GM18909 (cell line): ENCODE results near the gene FGF14.
"Not testable (repeated sequence)": the region's sequence is repeated elsewhere in the genome, so short reads cannot be mapped to it uniquely, and the experiment has no call there.

Experiments
- ATAC-seq: cut with Tn5 transposase; IDR thresholded peaks from one replicate; pipeline ENCODE4 v1.9.1; 2021; ENCODE audit warnings: mild to moderate bottlenecking; ENCODE audit not compliant: unreplicated experiment, poor library complexity

FGF14 gene

DNA sequence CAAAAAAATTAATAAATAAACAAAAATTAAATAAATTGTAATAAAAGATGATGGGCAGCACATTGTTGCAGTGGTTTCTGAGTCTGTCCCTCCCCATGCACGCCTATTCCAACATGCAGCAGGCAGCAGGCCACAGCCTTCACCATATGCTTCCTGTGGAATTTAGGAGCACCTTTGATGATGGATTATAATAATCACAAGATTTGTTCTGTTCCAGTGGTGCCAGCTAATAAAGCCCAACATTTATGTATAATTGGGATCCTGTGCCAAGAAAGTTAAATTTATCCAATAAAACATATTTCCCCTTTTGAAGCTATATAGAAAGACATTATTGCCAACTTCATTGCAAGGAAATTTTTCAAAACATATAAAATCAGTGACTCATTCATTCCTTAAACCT lies 328.6 kb downstream of the FGF14 start:
- no peak for ATAC-seq

DNA sequence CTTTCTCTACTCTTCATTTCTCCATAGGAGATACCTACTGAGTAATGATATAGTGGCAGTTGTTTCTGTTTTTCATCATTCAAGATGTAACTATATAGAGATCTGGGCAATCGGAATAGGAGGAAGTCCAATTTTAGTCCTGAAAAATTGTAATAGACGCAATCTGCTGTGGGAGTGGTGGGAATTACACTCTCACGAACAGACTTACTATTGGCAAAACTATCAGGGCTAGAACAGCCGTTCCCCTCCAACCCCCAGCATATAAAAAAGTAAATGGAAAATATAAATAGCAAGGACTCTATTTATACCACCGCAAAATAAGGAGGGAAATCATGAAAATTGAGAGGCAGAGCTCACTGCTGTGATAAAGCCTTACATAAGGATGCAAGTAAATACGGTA lies 330.1 kb downstream of the FGF14 start:
- no peak for ATAC-seq

DNA sequence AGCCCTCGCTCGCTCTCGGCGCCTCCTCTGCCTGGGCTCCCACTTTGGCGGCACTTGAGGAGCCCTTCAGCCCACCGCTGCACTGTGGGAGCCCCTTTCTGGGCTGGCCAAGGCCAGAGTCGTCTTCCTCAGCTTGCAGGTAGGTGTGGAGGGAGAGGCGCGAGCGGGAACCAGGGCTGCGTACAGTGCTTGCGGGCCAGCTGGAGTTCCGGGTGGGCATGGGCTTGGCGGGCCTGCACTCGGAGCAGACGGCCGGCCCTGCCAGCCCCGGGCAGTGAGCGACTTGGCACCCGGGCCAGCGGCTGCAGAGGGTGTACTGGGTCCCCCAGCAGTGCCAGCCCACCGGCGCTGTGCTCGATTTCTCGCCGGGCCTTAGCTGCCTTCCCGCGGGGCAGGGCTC lies 333.5 kb downstream of the FGF14 start:
- ATAC-seq: not testable (repeated sequence)

DNA sequence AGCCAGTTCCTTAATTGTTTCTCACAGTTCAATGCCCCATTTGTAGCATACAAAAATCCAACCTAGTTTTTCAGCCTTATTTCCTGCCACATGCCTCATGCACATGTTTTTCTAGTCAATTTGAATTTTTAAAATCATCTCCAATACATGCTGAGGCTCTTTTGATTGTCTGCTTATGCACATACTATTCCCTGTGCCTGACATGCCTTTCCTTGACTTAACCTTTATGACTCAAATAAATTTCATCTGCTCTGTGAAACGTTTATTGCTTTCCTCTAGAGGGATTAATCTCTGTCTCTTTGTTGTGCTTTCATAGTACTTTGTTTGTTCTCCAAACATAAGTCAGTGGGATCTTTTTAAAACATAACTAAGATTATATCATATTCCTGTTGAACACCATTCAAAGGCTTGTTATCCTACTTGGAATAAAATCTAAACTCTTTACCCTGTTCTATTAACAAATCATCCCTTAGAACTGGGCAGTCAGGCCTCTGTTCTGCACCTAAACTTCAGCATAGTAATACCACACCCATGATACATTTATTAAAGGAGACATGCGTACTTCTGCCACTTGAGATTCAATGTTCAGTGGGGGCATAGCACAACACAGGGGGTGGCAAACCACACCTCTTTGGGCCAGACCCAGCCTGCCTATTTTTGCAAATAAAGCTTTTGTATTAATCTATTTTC lies 346.6 kb downstream of the FGF14 start:
- ATAC-seq: no peak

DNA sequence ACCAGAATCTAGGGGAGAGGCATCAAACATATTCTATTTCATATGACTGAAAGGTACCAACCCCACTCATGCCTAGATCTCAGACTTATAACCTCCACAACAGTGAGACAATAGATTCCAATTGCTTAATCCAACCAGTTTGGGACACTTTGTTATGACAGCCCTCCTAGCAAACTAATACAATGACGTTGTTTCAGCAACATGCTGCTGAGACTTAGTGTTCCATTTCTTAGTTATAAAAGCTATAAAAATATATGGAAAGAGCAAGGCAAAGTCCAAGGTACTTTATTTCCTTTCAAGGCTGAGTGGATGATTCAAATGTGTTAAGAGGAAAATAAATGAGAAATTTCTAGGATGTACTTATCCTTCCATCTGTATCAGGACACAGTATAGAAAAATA lies 352.0 kb downstream of the FGF14 start:
- no peak for ATAC-seq

DNA sequence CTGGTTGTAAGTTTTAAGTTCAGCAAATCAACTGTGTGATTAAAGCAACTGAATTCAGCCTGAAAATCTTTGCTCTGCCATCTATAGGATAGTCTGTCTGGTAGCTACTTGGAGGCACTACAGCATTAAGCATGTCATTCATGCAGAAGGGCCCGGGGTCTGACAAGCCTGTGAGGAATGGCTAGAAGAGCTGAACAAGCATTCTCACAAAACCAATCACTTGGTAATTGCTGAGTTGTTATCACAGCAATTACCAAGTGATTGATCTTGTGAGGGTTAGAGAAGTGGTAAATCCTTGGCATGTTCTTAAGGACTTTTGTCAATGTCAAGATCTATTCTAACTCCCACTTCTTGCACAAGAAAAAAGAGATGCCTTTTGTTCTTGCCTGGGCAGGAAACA lies 356.1 kb downstream of the FGF14 start:
- ATAC-seq: no peak

DNA sequence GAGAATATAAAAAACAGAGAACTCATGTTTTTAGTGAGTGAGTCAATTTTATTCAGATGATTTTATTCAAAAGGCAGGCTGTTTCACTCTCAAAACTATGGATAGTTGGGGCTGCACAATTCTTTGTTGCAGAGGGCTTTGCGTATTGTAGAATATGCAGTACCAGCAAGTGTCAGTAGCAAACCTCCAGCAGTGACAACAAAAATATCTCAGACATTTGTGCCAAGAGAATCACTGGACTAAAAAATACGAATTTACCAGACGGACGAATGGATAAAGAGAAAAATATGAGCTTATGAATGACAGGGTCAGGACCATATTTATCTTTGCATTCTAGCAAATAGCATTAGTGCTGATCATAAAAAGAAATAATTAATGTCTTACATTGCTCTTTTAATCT lies 359.1 kb downstream of the FGF14 start:
- no peak for ATAC-seq

DNA sequence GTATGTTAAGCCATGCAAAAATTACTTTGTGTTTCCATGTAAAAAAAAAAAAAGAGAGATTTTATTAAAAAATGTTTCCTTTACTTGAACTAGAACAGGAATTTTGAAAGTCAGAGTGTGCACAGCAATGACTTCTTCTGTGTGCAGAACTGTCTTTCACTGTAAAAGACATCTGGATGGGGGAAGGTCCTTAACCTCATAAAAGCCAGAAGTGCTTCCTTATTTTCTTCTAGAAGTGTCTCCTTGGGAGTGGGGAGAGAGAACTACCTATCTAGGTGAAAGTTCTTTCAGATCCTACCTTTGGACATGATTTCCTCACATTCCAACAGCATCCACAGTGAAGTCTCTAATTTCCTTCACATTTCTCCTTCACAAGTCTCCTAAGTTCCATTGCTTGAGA lies 360.3 kb downstream of the FGF14 start:
- ATAC-seq: no peak

DNA sequence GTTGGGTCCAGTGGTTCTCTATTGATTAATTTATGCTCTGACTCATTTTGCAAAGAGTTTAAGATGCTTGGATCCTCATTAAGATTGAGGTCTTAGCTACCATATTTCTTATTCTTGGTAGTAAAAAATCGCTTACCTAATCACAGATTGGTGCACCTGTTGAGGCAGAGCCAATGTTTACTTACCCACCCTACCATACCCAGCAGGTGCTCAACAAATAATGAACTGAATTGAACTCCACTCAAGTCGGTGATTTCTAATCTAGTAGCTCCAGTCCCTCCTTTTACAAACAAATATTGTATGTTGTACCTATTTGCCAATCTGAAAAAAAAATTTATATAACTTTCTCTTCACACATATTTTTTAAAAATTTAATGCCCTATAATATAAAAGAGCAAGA lies 361.0 kb downstream of the FGF14 start:
- ATAC-seq: no peak

DNA sequence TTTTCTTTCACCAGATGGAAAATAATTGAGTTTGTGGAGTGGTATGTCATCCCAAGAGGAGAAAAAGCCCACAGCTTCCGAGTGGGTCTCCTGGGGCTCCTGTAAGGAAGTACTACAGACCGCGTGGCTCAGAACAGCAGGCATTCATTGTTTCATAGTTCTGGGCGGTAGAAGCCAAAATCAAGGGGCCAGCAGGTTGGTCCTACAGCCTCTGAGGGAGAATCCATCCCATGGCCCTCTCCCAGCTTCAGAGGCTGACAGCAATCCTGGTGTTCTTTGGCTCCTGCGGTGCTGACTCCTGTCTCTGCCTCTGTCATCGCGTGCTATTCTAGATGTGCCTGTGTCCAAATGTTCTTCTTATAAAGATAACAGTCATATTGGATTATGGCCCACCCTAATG lies 362.6 kb downstream of the FGF14 start:
- no peak for ATAC-seq

DNA sequence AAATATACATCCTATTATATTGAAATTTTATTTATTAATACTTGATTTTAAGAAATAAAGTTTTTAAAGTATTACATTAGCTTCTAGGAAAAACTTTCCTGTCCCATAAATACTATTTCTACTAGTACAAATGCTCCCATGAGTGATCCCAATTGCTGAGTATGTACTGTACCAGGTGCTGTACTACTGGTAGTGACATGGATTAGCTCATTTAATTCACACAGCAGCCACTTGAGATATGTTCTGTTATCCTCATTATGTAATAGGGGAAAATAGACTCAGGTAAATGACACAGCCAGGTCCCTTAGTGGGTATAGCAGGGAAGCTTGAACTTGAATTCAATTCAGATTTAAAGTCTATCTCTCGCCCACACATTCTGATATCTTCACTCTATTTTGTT lies 363.1 kb downstream of the FGF14 start:
- no peak for ATAC-seq

DNA sequence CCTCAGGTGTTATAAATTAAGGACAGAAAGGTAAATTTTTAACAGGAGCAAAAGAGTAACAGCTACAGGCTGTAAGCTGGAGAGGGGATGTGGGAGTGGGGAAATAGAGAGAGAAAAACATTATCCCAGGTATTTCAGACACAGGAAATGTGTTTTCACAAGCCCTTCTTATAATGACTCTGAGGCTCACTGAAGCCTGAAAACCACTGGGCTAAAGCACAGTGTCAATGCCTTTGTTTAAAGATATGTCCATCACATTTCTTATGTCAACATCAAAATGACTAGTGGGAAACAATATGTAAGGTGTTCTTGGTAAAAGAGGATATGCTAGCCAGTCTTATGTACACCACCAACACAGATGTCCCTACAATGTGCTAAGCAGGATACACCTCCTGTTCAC lies 365.9 kb downstream of the FGF14 start:
- no peak for ATAC-seq

DNA sequence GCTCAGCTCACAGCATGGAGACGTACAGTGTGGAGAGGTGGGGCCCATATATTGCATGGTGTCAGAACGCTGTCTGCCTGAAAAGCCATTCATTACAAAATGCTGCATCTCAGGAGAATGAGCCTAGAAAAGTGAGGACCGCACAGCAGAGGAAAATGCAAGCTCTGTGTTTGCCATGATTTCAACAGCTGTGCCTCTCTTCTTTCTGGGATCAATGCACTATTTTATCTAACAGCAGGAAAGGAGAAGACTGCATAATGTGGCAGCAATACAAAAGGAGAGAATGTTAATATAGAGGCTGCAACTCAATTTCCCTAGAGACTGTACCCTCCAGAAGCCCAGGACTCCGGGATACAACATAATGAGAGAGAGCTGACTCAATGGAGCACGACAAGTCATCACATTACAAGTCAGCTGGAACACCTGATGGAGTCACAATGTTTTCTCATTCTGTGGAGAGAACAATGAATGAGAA lies 368.0 kb downstream of the FGF14 start:
- no peak for ATAC-seq

DNA sequence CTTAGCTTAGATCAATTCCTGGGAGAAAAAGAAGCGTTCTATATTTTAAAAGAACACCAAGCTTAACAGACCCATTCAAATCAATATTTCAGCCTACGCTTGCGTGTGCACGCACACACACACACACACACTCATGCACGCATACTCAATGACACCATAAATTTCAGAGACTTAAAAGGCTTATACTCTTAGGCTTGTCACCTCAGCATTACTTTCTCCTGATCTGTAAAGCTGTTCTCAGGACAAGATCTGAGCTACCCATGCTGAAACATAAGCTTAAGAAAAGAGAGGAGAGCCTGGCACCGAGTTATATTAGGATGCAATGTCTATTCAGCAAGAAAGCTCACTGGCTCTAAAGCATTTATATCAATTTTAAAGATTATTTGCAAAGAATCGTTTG lies 368.5 kb downstream of the FGF14 start:
- no peak for ATAC-seq

DNA sequence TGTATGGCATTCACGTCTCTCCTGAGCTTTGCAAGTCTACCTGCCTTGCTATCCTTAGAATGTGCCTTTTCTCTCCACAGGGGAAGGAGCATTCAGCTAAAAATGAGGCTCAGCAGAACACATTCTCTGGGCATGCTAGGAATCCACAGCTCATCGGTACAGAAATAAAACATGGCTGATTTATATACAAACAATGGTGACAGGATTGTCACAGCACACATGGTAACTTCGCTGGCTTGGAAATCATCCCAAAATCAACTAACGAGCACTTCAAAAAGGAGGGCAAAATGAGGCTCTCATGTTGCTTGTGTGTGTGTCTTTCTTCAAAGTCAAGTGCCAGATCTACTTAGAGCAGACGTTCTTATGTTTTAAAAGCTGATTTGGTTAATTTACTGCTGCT lies 373.0 kb downstream of the FGF14 start:
- ATAC-seq: no peak

DNA sequence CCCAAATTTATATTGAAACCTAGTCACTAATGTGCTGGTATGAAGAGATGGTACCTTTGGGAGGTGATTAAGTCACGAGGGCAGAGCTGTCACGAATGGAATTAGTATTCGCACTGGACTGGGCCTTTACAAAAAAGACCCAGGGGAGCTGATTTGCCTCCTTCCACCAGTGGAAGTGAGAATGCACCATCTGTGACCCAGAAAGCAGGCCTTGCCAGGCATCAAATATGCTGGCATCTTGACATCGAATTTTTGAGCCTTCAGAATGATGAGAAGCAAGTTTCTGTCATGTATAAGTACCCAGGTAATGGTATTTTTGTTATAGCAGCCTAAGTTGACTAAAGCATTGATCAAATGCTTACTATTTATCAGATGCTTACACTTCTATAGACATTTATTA lies 373.6 kb downstream of the FGF14 start:
- ATAC-seq: no peak

DNA sequence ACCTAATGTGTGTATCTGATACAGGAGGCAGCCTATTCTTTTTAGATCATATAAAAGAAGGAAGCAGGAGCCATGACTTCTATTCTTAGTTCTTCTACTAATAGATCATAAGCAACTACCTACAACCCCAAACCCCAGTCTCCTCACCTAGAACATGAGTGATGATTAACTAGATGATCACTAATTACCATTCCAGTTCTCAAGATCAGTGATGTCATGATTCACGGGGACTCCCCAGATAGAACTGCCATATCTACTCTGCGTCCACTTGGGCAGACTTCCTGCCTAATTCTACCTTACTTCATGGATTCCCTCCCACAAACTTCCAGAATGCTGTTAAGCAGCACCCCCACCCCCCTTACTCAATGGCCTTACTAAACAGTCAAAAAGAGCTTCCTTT lies 380.1 kb downstream of the FGF14 start:
- no peak for ATAC-seq

DNA sequence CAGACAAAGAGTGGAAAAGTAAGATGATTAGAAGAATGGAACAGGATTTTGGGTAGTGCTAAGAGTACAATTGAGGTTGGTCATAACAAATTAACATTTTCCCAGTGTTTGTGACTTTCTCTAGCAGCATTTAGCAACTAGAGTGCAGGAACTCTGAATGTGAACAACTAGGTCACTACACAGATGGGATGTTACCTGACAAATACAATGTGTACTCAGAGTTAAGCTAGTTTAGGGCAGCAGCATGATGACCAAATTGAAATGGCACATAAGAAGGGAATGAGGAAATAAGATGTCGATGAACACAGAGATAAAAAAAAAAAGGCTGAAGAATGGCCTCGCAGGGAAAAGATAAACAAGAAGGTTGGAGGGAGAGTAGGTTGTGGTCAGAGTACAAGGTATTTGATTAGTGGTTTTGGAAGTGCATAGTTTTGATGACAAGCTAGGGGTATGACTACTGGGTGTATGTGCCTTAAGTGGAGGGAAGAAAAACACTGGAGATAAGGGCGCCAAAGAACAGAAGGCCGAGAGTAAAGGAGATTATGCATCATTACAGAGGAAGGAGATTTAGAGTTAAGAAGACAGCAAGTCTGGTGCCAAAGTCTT lies 381.1 kb downstream of the FGF14 start:
- ATAC-seq: no peak

DNA sequence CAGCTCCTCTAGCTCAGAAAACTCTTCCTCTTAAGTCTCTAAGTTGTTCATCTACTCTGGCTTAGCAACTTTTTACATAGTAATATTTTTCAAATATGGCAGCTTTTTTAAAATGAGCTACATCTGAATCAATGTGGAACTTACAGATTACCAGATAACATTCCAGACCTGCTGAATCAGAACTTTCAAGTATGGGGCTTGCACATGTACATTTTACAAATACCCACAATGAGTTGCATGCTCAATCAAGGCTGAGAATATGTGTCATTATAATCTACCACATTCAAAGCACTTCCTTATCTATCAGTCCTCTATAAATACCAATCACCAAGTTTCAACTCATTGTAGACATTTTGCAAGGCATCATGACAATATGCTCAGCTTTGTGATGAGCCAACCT lies 383.1 kb downstream of the FGF14 start:
- no peak for ATAC-seq

DNA sequence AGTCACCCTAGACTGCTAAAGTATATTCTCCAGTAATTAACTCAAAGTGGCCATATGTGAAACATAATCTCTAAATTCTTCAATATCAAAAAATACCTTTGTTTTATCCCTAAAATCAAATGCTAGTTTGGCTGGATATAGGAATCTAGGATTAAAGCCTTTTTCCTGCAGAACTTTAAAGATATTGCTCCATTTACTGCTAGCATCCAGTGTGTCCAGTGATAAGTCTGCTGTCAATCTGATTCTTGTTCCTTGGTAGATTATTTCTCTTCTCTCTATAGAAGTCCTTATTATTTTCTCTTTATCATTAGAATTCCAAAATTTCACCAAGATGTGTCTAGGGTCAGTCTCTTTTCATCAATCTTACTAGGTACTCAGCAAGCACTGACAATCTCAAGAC lies 384.6 kb downstream of the FGF14 start:
- ATAC-seq: no peak

DNA sequence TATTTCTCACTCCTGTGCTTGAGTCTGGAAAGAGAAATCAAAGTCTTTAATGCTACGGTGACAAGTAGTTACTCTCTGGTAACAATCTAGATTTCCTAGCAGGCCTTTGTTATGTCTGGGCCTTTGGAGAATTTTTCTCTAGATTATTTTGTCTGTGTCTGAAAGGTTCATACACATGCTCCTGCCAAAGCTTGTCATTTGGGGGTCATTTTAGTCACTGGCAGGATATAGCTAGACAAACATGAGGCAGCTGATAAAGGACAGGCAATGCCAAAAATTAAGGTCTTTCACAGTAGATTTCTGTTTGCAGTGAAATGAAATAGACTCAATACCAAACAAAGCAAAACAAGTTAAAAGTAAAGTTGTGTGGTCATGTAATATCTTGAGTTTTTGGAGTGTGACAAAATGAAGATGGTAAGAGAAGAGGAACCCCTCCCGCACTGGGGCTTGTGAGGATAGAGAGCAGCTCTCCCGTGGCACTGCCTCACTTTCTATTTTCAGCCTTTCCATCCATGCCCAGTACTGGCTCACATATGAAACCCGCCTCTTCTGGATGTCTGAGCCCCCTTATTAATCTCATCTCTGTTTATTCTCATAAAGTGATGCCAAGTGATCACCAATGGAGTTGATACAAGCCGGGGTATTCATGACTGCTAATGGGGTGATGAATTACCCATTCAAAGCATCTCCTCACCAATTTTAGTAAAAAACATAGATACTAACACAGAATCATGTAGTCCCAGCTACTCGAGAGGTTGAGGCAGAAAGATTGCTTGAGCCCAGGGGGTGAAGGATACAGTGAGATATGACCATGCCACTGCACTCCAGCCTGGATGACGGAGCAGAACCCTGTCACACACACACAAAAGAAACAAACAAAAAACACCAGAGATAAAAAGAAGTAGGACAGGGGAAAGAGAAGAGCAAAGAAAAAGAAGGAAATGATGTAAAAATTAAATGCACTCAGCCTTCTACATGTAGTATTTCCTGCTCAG lies 389.3 kb downstream of the FGF14 start:
- no peak for ATAC-seq
